ENCODE measurements around the gene DPCD.
"Not testable (repeated sequence)": the region's sequence is repeated elsewhere in the genome, so short reads cannot be mapped to it uniquely, and the experiment has no call there.

DPCD gene

GRCh38 chr10:101625821-101626412, 37.8 kb downstream of the DPCD start:
- H3K4me3 ChIP-seq, result no peak overlapping the region
- no peaks in the 10 kb centered on the region for H3K27me3 ChIP-seq
- H3K4me1 ChIP-seq, result peaks cover 0 to 10% (median 0%) of the 10 kb centered on the region in 4 donors
- intact Hi-C loops (cut with DNase I; ENCODE audit: low total_unique reads), result no loop called here
- no peak for TF ChIP-seq CTCF (IDR thresholded peaks at IDR 0.05)
- H3K36me3 ChIP-seq, result peaks cover 5 to 65% (median 17%) of the 10 kb centered on the region in 3 donors
- DNase-seq, result no peak
- no peak overlapping the region for H3K27ac ChIP-seq
- H3K9me3 ChIP-seq, result no peaks in the 10 kb centered on the region

- DNase-seq, result no peak
- intact Hi-C loops (cut with DNase I; ENCODE audit: low total_unique reads), result no loop called here
- no peaks in the 10 kb centered on the region for H3K9me3 ChIP-seq
- no peak for TF ChIP-seq CTCF (IDR thresholded peaks at IDR 0.05)
- H3K4me3 ChIP-seq, result no peak overlapping the region
- no peak overlapping the region for H3K27ac ChIP-seq
- H3K27me3 ChIP-seq, result no peaks in the 10 kb centered on the region
- peaks cover 0 to 42% (median 0%) of the 10 kb centered on the region in 3 donors for H3K36me3 ChIP-seq
- peaks cover 0 to 10% (median 0%) of the 10 kb centered on the region in 4 donors for H3K4me1 ChIP-seq
Measured at GRCh38 chr10:101629837-101630632, 41.9 kb downstream of the DPCD start.

- Histone ChIP-seq H3K36me3 (peaks cover 0 to 41% (median 0%) of the 10 kb centered on the region in 3 donors), H3K27me3 (no peaks in the 10 kb centered on the region)
Measured at GRCh38 chr10:101630633-101630920, 42.5 kb downstream of the DPCD start.

GRCh38 chr10:101631821-101632475, 43.8 kb downstream of the DPCD start:
- Histone ChIP-seq H3K9me3 (no peaks in the 10 kb centered on the region), H3K4me1 (no peaks in the 10 kb centered on the region), H3K36me3 (peaks cover 0 to 48% (median 4%) of the 10 kb centered on the region in 3 donors), H3K27me3 (no peaks in the 10 kb centered on the region), H3K4me3 (no peak overlapping the region), H3K27ac (no peak overlapping the region)
- intact Hi-C loops (cut with DNase I; ENCODE audit: low total_unique reads), result no loop called here
- no peak for DNase-seq
- no peak for TF ChIP-seq CTCF (IDR thresholded peaks at IDR 0.05)

More at GRCh38 chr10:101630633-101630920, 42.5 kb downstream of the DPCD start:
- peaks cover 0 to 10% (median 0%) of the 10 kb centered on the region in 4 donors for H3K4me1 ChIP-seq
- no peak overlapping the region for H3K4me3 ChIP-seq
- no peaks in the 10 kb centered on the region for H3K9me3 ChIP-seq
- intact Hi-C loops (cut with DNase I; ENCODE audit: low total_unique reads), result no loop called here
- H3K27ac ChIP-seq, result no peak overlapping the region
- DNase-seq, result no peak
- TF ChIP-seq CTCF (IDR thresholded peaks at IDR 0.05), result no peak

- H3K27me3 ChIP-seq; H3K4me1 ChIP-seq; intact Hi-C loops (cut with DNase I; ENCODE audit: low total_unique reads); H3K4me3 ChIP-seq; H3K27ac ChIP-seq; H3K9me3 ChIP-seq; DNase-seq: not testable (repeated sequence)
- H3K36me3 ChIP-seq, result peaks cover 0 to 51% (median 4%) of the 10 kb centered on the region in 3 donors
Measured at GRCh38 chr10:101633510-101633909, 45.4 kb downstream of the DPCD start.
